K562 (cell line): ENCODE data around the gene COL5A1. TPM values are rescaled to one million over a fixed set of nuclear protein-coding genes. Genes with fewer than 3 reads are reported as not detected.

Source experiments
- ATAC-seq: fragments of 200-7000 bp; cut with Tn5 transposase; 3 replicates; pipeline ENCODE4 v1.9.1; 2020; ENCODE audit warnings: moderate library complexity
- BruUV-seq: library from RNA; stranded (reverse); fragments of 400-500 nt; replicated peaks from 2 replicates; lab custom pipeline; 2021; lab: Mats Ljungman, UMichigan
- CTCF ChIA-PET: fragments of 300-600 bp; formaldehyde crosslinking; extraction: SDS; loops from one replicate; lab custom pipeline; 2021; ENCODE audit warnings: low intra/inter-chr PET ratio; lab: Yijun Ruan, JAX
- POLR2A ChIA-PET: fragments of 300-600, 350-650 bp; sonication (Branson Sonifier 250); formaldehyde crosslinking; extraction: SDS; loops from one replicate; lab custom pipeline; 2021; ENCODE audit warnings: antibody characterized with exemption, inconsistent platforms; lab: Yijun Ruan, JAX
- DNase-seq, 4 experiments: peaks; one replicate each; pipeline versions ENCODE4 v3.0.0 to v3.0.0-alpha.2; 2011 to 2018; ENCODE audit warnings: low spot score in 3 of 4, mixed read lengths in 3 of 4; ENCODE audit errors: extremely low read depth in 1 of 4
- FAIRE-seq: peaks from 2 replicates; lab custom pipeline; 2011; peaks lifted over from hg19 to GRCh38; lab: Jason Lieb, UNC
- H2AFZ ChIP-seq: 2 replicates; pipeline ENCODE4 v1.6.0; 2011; ENCODE audit warnings: low read depth, low read length, control low read depth, inconsistent platforms
- H3K27ac ChIP-seq: fragments of 200-600 bp; 3 replicates; pipeline ENCODE4 v1.8.0; 2011; ENCODE audit warnings: low read depth, mild to moderate bottlenecking, control low read depth, inconsistent platforms, low read length, moderate library complexity, mixed read lengths; ENCODE audit errors: extremely low read depth
- H3K27me3 ChIP-seq, 2 experiments: fragments of 300-600 bp in 1 of 2; 2 replicates in 1 of 2; 3 replicates in 1 of 2; pipeline versions ENCODE4 v1.6.0 to v1.8.0; 2011; ENCODE audit warnings: inconsistent platforms in 2 of 2, low read length in 2 of 2, mild to moderate bottlenecking in 1 of 2, mixed read lengths in 1 of 2, moderate library complexity in 1 of 2; ENCODE audit not compliant: control insufficient read depth in 2 of 2, insufficient read depth in 2 of 2
- H3K36me3 ChIP-seq: fragments of 300-600 bp; 3 replicates; pipeline ENCODE4 v1.8.0; 2011; ENCODE audit warnings: mild to moderate bottlenecking, low read length, inconsistent platforms; ENCODE audit not compliant: control insufficient read depth, insufficient read depth
- H3K4me1 ChIP-seq, 2 experiments: fragments of 200-600 bp in 1 of 2; replicated peaks in 1 of 2; 2 replicates in 1 of 2; 3 replicates in 1 of 2; pipeline versions ENCODE4 v1.5.1 to v1.8.0; 2011; ENCODE audit warnings: inconsistent platforms in 2 of 2, low read length in 2 of 2, mild to moderate bottlenecking in 1 of 2, mixed read lengths in 1 of 2, moderate library complexity in 1 of 2; ENCODE audit not compliant: control insufficient read depth in 2 of 2, insufficient read depth in 2 of 2
- H3K4me2 ChIP-seq: 2 replicates; pipeline ENCODE4 v1.6.1; 2011; ENCODE audit warnings: low read length, control low read depth, inconsistent platforms, mixed read lengths; ENCODE audit not compliant: insufficient read depth
- H3K4me3 ChIP-seq: fragments of 200-600 bp; sonication (generic), shearing (Covaris generic); 2 replicates; pipeline ENCODE4 v1.5.1; 2016; ENCODE audit warnings: control low read depth, inconsistent platforms
- H3K79me2 ChIP-seq: fragments of 200-600 bp; 3 replicates; pipeline ENCODE4 v1.8.0; 2011; ENCODE audit warnings: low read length, inconsistent platforms; ENCODE audit not compliant: control insufficient read depth, insufficient read depth
- H3K9ac ChIP-seq, 2 experiments: 2 replicates each; pipeline versions ENCODE4 v1.6.0 to v1.6.1; 2011; ENCODE audit warnings: low read depth in 2 of 2, low read length in 2 of 2, control low read depth in 1 of 2, inconsistent platforms in 1 of 2, mild to moderate bottlenecking in 1 of 2, mixed read lengths in 1 of 2; ENCODE audit not compliant: insufficient read depth in 1 of 2
- H3K9me1 ChIP-seq: one replicate; pipeline ENCODE4 v1.6.0; 2011; ENCODE audit warnings: inconsistent platforms, mild to moderate bottlenecking, low read length, moderate library complexity; ENCODE audit not compliant: control insufficient read depth, insufficient read depth
- H3K9me3 ChIP-seq: replicated peaks from 2 replicates; pipeline ENCODE4 v1.5.1; 2011; ENCODE audit warnings: low read depth, low read length, inconsistent platforms; ENCODE audit not compliant: control insufficient read depth, insufficient read depth
- H4K20me1 ChIP-seq: replicated peaks from 2 replicates; pipeline ENCODE4 v1.6.1; 2011; ENCODE audit warnings: low read length, inconsistent platforms, mixed read lengths; ENCODE audit not compliant: control insufficient read depth, insufficient read depth
- BMI1 ChIP-seq: fragments of 150-350 bp; IDR thresholded peaks from 2 replicates; pipeline ENCODE4 v1.6.1; 2014; ENCODE audit warnings: low read length
- ID3 ChIP-seq, 2 experiments: fragments of 250-450 bp in 1 of 2; fragments of 450-650 bp in 1 of 2; sonication (Bioruptor Pico) in 1 of 2; IDR thresholded peaks; 2 replicates each; pipeline versions ENCODE4 v1.6.1 to v1.8.0; 2016 to 2021; ENCODE audit warnings: mild to moderate bottlenecking in 2 of 2, moderate library complexity in 2 of 2, missing compliant biosample characterization in 1 of 2, missing genetic modification characterization in 1 of 2
- KAT7 ChIP-seq: sonication (generic); formaldehyde crosslinking; IDR thresholded peaks from 2 replicates; pipeline ENCODE4 v1.8.0; 2022; ENCODE audit warnings: missing genetic modification reagents, mild to moderate bottlenecking, borderline replicate concordance
- POLR2B ChIP-seq: fragments of 450-650 bp; IDR thresholded peaks from 2 replicates; pipeline ENCODE4 v1.6.1; 2018; ENCODE audit warnings: low read depth; ENCODE audit not compliant: partially characterized antibody
- WGBS: fragments of 100-300 bp; shearing (Covaris generic); methylation state at CpG from one replicate; pipeline ENCODE4 v1.1.6; 2016; ENCODE audit warnings: low coverage, mixed read lengths; ENCODE audit not compliant: insufficient coverage; ENCODE audit errors: missing lambda C conversion rate; 5-methylcytosine and 5-hydroxymethylcytosine counted together
- in situ Hi-C: fragments of 300-500 bp; cut with MboI; formaldehyde crosslinking; loops from 4 replicates; pipeline ENCODE4 v1.15.0; 2018; ENCODE audit warnings: inconsistent platforms, mixed read lengths
- intact Hi-C: fragments of 100-400 bp; cut with micrococcal nuclease; formaldehyde crosslinking; loops from 2 replicates; pipeline ENCODE4 v1.14.2; 2022
- polyA plus RNA-seq, 8 experiments: library from polyadenylated mRNA; depleted of rRNA in 4 of 8; stranded (reverse) in 5 of 8; unstranded in 3 of 8; fragments of >200 nt; fragmentation: Nextera tagmentation in 2 of 8; fragmentation: Illumina TruSeq in 1 of 8; extraction: Ambion mirVana in 2 of 8; extraction: Trizol in 1 of 8; gene quantifications; 2 replicates each; pipeline versions ENCODE4 v1.2.1 to v1.2.3, GENCODE V29; 2011 to 2014; ENCODE audit warnings: inconsistent platforms in 1 of 8, missing spikeins in 1 of 8
- total RNA-seq, 7 experiments: library from RNA; depleted of rRNA in 6 of 7; stranded (reverse); fragments of >200 nt in 6 of 7; fragmentation: Illumina TruSeq in 2 of 7; extraction: Trizol in 2 of 7; gene quantifications; 2 replicates each; pipeline versions ENCODE4 v1.2.1 to v1.2.3, GENCODE V29; 2011 to 2021; ENCODE audit warnings: low replicate concordance in 1 of 7
- TF ChIP-seq, protein P1 (sequence below), 3 experiments: IDR thresholded peaks in 2 of 3; conservative IDR thresholded peaks in 1 of 3; 2 replicates each; pipeline ENCODE4 v1.5.1; 2011 to 2012; ENCODE audit warnings: low read length in 3 of 3, mild to moderate bottlenecking in 3 of 3, control low read depth in 2 of 3, improper control_type of control experiment in 1 of 3, inconsistent platforms in 1 of 3, low read depth in 1 of 3, mixed read lengths in 1 of 3, moderate library complexity in 1 of 3; ENCODE audit not compliant: insufficient read depth in 2 of 3
- TF ChIP-seq, protein P2 (sequence below): fragments of 250-450 bp; sonication (Bioruptor Pico); IDR thresholded peaks from 2 replicates; pipeline ENCODE4 v1.9.0; 2021; ENCODE audit warnings: mild to moderate bottlenecking, inconsistent platforms
- TF ChIP-seq, protein P3 (sequence below): IDR thresholded peaks from 3 replicates; pipeline ENCODE4 v1.6.1; 2011; ENCODE audit warnings: borderline replicate concordance, mild to moderate bottlenecking, moderate library complexity; ENCODE audit not compliant: insufficient read length; ENCODE audit errors: extremely low read depth
- TF ChIP-seq, protein P4 (sequence below): fragments of 250-450 bp; sonication (Bioruptor Pico); IDR thresholded peaks from 2 replicates; pipeline ENCODE4 v1.4.0; 2020; ENCODE audit warnings: mild to moderate bottlenecking, moderate library complexity, borderline replicate concordance

Gene COL5A1
- total and polyA plus RNA-seq, 9 of the 15 experiments (the other 6 are each of a cell fraction or from before 2014, with no cell fraction given): under 0.01 to 0.13 (median 0.04) TPM; not detected in 6

GRCh38 chr9:134824583-134824982 is 183.0 kb downstream of the COL5A1 start:
- no peak overlapping the region for H3K4me2 ChIP-seq
- H3K27ac ChIP-seq: no peak overlapping the region
- no peaks in the 10 kb centered on the region for H3K9me1 ChIP-seq
- H3K4me3 ChIP-seq: no peak overlapping the region
- H3K79me2 ChIP-seq: no peaks in the 10 kb centered on the region
- no peak overlapping the region for H3K9ac ChIP-seq
- no peaks in the 10 kb centered on the region for H3K36me3 ChIP-seq
- in situ Hi-C loops (no loop called here), intact Hi-C loops (no loop called here)
- no peaks in the 10 kb centered on the region; a peak in 1 of 5 replicates for H3K4me1 ChIP-seq
- H2AFZ ChIP-seq: no peak overlapping the region
- peaks cover 7% of the 10 kb centered on the region for H4K20me1 ChIP-seq
- ATAC-seq (no peak), DNase-seq (no peak), FAIRE-seq (no peak)
- POLR2A ChIA-PET: no interaction called here
- no TSS peak for BruUV-seq
- WGBS: under 1% methylated on average over 20 of the region's 23 CpGs
- H3K27me3 ChIP-seq: peaks cover 7 to 61% of the 10 kb centered on the region in 2 experiments; a peak in 4 of 5 replicates
- H3K9me3 ChIP-seq: no peaks in the 10 kb centered on the region
- CTCF ChIA-PET: no interaction called here
- TF ChIP-seq, protein P1, sequence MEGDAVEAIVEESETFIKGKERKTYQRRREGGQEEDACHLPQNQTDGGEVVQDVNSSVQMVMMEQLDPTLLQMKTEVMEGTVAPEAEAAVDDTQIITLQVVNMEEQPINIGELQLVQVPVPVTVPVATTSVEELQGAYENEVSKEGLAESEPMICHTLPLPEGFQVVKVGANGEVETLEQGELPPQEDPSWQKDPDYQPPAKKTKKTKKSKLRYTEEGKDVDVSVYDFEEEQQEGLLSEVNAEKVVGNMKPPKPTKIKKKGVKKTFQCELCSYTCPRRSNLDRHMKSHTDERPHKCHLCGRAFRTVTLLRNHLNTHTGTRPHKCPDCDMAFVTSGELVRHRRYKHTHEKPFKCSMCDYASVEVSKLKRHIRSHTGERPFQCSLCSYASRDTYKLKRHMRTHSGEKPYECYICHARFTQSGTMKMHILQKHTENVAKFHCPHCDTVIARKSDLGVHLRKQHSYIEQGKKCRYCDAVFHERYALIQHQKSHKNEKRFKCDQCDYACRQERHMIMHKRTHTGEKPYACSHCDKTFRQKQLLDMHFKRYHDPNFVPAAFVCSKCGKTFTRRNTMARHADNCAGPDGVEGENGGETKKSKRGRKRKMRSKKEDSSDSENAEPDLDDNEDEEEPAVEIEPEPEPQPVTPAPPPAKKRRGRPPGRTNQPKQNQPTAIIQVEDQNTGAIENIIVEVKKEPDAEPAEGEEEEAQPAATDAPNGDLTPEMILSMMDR (IDR thresholded peaks at IDR 0.05 in 2 of 3, conservative IDR thresholded peaks at IDR 0.05 in 1 of 3; ENCODE audit: insufficient read depth in 2 of 3, low read depth in 1 of 3, low read length in 3 of 3): no peak
- TF ChIP-seq, protein P2, sequence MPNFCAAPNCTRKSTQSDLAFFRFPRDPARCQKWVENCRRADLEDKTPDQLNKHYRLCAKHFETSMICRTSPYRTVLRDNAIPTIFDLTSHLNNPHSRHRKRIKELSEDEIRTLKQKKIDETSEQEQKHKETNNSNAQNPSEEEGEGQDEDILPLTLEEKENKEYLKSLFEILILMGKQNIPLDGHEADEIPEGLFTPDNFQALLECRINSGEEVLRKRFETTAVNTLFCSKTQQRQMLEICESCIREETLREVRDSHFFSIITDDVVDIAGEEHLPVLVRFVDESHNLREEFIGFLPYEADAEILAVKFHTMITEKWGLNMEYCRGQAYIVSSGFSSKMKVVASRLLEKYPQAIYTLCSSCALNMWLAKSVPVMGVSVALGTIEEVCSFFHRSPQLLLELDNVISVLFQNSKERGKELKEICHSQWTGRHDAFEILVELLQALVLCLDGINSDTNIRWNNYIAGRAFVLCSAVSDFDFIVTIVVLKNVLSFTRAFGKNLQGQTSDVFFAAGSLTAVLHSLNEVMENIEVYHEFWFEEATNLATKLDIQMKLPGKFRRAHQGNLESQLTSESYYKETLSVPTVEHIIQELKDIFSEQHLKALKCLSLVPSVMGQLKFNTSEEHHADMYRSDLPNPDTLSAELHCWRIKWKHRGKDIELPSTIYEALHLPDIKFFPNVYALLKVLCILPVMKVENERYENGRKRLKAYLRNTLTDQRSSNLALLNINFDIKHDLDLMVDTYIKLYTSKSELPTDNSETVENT: no peak
- TF ChIP-seq, protein P3, sequence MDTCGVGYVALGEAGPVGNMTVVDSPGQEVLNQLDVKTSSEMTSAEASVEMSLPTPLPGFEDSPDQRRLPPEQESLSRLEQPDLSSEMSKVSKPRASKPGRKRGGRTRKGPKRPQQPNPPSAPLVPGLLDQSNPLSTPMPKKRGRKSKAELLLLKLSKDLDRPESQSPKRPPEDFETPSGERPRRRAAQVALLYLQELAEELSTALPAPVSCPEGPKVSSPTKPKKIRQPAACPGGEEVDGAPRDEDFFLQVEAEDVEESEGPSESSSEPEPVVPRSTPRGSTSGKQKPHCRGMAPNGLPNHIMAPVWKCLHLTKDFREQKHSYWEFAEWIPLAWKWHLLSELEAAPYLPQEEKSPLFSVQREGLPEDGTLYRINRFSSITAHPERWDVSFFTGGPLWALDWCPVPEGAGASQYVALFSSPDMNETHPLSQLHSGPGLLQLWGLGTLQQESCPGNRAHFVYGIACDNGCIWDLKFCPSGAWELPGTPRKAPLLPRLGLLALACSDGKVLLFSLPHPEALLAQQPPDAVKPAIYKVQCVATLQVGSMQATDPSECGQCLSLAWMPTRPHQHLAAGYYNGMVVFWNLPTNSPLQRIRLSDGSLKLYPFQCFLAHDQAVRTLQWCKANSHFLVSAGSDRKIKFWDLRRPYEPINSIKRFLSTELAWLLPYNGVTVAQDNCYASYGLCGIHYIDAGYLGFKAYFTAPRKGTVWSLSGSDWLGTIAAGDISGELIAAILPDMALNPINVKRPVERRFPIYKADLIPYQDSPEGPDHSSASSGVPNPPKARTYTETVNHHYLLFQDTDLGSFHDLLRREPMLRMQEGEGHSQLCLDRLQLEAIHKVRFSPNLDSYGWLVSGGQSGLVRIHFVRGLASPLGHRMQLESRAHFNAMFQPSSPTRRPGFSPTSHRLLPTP: no peak
- no peak for TF ChIP-seq ID3 (CRISPR knock-in tag; IDR thresholded peaks at IDR 0.05)
- no peak for TF ChIP-seq ID3 (tag; IDR thresholded peaks at IDR 0.05)
- TF ChIP-seq KAT7 (CRISPR knock-in tag): no peak
- TF ChIP-seq, protein P4, sequence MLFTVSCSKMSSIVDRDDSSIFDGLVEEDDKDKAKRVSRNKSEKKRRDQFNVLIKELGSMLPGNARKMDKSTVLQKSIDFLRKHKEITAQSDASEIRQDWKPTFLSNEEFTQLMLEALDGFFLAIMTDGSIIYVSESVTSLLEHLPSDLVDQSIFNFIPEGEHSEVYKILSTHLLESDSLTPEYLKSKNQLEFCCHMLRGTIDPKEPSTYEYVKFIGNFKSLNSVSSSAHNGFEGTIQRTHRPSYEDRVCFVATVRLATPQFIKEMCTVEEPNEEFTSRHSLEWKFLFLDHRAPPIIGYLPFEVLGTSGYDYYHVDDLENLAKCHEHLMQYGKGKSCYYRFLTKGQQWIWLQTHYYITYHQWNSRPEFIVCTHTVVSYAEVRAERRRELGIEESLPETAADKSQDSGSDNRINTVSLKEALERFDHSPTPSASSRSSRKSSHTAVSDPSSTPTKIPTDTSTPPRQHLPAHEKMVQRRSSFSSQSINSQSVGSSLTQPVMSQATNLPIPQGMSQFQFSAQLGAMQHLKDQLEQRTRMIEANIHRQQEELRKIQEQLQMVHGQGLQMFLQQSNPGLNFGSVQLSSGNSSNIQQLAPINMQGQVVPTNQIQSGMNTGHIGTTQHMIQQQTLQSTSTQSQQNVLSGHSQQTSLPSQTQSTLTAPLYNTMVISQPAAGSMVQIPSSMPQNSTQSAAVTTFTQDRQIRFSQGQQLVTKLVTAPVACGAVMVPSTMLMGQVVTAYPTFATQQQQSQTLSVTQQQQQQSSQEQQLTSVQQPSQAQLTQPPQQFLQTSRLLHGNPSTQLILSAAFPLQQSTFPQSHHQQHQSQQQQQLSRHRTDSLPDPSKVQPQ (CRISPR knock-in tag): no peak
- no peak for TF ChIP-seq BMI1
- TF ChIP-seq POLR2B: no peak
